Measurements from ENCODE around the gene MRPS18B. TPM values are rescaled to one million over a fixed set of nuclear protein-coding genes. Genes with fewer than 3 reads are reported as not detected.

The MRPS18B gene
- total RNA-seq, result 10 to 100 TPM; 45.1 to 62.8 (median 48.2) TPM

DNA sequence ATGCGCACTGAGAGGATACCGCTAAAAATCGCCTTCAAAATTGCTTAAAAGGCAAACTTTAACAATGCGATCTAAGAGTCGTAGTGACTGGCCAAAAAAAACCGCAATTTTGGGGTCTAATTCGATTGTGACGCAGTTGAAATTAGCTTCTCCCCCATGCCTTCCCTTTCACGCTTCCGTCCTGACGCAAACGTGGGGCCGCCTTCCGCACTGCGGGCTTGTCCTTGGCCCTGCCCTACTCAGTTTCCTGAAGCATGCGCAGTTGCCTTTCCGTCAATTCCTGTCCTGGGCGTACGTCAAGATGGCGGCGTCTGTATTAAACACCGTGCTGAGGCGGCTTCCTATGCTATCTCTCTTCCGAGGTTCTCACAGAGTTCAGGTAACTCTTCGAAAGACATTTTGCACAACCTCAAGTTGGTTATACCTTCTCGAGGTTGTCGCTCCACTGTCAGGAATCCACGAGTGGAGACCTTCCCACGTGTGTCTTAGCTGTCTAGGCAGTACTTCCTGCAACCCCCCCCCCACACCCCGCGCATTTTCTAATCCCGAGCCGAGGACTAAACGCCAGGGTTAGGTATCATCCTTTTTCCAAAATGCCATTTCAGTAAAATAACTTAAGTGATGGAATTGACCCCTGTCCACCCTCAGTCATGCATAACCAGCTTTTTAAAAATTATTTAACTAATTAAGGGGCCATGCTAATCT, at the start of gene MRPS18B:
MRPS18B (plus strand) TSS at position 276 of the 705 bp plus-strand sequence; CDS start at position 302, 26 bp downstream.
- TF ChIP-seq, protein P1, sequence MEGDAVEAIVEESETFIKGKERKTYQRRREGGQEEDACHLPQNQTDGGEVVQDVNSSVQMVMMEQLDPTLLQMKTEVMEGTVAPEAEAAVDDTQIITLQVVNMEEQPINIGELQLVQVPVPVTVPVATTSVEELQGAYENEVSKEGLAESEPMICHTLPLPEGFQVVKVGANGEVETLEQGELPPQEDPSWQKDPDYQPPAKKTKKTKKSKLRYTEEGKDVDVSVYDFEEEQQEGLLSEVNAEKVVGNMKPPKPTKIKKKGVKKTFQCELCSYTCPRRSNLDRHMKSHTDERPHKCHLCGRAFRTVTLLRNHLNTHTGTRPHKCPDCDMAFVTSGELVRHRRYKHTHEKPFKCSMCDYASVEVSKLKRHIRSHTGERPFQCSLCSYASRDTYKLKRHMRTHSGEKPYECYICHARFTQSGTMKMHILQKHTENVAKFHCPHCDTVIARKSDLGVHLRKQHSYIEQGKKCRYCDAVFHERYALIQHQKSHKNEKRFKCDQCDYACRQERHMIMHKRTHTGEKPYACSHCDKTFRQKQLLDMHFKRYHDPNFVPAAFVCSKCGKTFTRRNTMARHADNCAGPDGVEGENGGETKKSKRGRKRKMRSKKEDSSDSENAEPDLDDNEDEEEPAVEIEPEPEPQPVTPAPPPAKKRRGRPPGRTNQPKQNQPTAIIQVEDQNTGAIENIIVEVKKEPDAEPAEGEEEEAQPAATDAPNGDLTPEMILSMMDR (IDR thresholded peaks at IDR 0.05; ENCODE audit: low read depth), result no peak

DNA sequence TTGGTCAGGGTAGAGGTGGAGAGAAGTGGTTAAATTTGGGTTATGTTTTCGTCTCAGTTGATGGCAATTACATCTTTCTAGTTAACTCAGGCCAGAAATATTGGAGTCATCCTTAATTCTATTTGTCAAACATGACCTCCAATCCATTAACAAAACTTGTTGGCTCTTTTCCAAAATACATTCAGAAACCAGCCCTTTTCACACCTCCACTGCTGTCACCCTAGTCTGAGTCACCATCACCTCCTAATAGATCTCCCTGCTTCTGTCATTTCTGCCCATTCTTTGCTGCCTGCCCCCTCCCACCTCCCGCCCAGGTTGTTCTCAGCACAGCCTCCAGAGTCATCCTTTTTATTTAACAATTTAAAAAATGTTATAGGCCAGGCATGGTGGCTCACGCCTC, 49.4 kb upstream of the MRPS18B start:
- TF ChIP-seq, protein P1 (IDR thresholded peaks at IDR 0.05; ENCODE audit: low read depth), result no peak

DNA sequence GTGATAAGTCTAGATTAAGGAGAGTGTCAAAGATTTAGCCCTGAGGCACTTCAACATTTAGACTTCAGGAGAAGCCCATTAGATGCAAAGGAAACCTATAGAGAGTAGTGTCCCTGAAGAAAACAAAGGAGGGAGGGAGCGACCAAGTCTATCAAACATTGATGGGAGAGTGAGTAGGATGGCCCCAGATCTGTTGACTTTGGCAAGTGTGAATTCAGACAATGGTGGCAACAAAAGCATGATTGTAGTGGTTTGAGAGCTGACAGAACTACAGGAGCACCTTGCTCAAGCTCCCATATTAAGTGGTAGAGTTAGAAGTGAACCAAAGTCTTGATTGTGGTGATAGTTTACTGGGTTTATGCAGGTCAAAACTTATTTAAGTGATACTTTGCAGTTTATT, 47.4 kb upstream of the MRPS18B start:
- TF ChIP-seq, protein P1 (IDR thresholded peaks at IDR 0.05; ENCODE audit: low read depth), result no peak

DNA sequence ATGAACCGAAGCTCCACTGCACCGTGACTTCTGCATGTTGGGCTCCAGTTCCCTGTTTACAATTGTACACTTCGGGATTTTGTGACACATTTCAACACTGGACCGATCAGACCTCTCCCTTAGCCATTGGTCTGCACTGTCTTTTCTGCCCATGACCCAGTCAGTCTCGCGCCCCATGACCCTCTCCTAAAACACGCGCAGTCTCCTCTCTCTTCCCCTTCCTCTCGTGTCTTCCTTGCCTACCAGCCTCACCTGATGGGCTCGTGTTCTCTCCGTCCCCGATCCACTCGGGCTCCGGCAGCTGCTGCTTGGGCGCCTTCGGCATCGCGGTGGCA, 46.9 kb upstream of the MRPS18B start:
- TF ChIP-seq, protein P1 (IDR thresholded peaks at IDR 0.05; ENCODE audit: low read depth), result no peak

DNA sequence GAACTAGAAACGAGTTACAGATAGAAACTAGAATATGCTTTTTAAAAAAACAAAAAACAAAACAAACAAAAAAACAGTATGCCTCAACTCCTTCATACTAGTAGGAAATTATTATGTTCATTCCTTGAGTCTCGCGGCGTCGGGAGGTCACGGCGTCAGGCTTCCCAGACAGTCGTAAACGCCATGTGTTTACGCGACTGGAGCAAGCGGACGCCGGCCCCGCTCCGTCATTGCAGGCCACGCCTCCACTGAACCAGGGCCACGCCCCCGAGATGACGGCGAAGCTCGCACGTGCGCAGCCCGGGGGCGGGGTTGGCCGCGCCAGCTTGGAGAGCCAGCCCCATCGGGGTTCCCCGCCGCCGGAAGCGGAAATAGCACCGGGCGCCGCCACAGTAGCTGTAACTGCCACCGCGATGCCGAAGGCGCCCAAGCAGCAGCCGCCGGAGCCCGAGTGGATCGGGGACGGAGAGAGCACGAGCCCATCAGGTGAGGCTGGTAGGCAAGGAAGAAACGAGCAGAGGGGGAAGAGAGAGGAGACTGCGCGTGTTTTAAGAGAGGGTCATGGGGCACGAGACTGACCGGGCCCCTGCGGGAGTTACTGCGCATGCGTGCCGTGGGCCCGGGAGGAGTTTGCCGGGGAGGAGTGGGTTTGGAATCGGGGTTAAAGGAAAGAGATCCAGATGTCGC, 46.4 kb upstream of the MRPS18B start, which contains the start of gene ABCF1:
ABCF1 (plus strand) TSS at position 368 of the 687 bp plus-strand sequence; CDS start at position 414, 46 bp downstream.
- TF ChIP-seq, protein P1 (IDR thresholded peaks at IDR 0.05; ENCODE audit: low read depth), result no peak

DNA sequence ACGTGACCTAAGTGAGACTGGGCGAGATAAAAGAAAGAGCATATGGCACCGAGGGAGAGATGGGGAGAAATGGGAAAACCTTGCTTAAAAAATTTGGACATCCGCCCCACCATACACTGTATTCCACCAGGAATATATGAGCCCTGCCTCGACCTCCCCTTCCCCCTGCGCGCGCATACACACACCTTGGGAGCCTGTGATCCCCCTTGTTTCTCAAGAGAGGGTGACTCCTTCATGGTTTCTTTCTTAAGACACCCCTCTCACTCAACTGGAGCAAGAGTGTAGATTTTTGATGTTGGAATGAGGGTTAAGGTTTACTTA, 45.9 kb upstream of the MRPS18B start:
- TF ChIP-seq, protein P1 (IDR thresholded peaks at IDR 0.05; ENCODE audit: low read depth), result no peak

DNA sequence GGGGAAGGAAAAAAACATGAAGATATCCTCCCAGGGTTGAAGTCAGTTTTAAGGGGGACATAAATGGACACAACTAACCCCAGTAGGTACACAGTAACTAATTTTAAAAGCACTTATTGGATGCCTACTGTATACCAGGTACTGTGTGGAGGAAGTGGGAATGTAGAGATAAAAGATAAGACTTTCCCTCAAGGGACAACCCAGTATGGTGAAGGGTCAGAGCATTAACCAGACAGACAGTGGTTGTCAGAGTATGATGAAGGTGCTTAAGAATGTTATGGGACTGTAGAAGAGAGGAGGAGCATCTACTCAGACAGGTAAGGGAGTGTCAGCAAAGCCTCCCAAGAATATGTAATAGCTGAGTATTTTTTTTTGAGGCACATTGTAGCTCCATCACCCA, 45.5 kb upstream of the MRPS18B start:
- TF ChIP-seq, protein P1 (IDR thresholded peaks at IDR 0.05; ENCODE audit: low read depth), result no peak

All from subcutaneous adipose tissue (tissue), 4 donors.